Lung (tissue), 12 donors: ENCODE results near the gene NPR3. TPM values are rescaled to one million over a fixed set of nuclear protein-coding genes. Genes with fewer than 3 reads are reported as not detected.

Experiments used
- ATAC-seq: fragments of 200-7000 bp; cut with Tn5 transposase; one replicate; pipeline ENCODE4 v1.9.1; 2020; ENCODE audit warnings: moderate number of reproducible peaks; ENCODE audit not compliant: insufficient read depth, low FRiP score
- DNase-seq, 3 donors: peaks; one replicate each; pipeline ENCODE4 v3.0.0-alpha.2; 2013 to 2017
- H3K27ac ChIP-seq, 2 donors: one replicate each; pipeline ENCODE4 v1.5.1; 2013; ENCODE audit warnings: mild to moderate bottlenecking in 2 of 2, moderate library complexity in 2 of 2, control low read depth in 1 of 2, inconsistent platforms in 1 of 2, low read depth in 1 of 2, low read length in 1 of 2
- H3K27me3 ChIP-seq, 3 donors: one replicate each; pipeline ENCODE4 v1.5.1; 2013; ENCODE audit warnings: low read length in 2 of 3; ENCODE audit not compliant: control insufficient read depth in 3 of 3, insufficient read depth in 3 of 3
- H3K36me3 ChIP-seq, 4 donors: one replicate each; pipeline ENCODE4 v1.5.1; 2013; ENCODE audit warnings: low read length in 4 of 4, mild to moderate bottlenecking in 1 of 4, moderate library complexity in 1 of 4; ENCODE audit not compliant: control insufficient read depth in 4 of 4, insufficient read depth in 4 of 4
- H3K4me1 ChIP-seq, 5 donors: one replicate each; pipeline ENCODE4 v1.5.1; 2013; ENCODE audit warnings: low read length in 5 of 5, mild to moderate bottlenecking in 2 of 5, moderate library complexity in 1 of 5; ENCODE audit not compliant: control insufficient read depth in 5 of 5, insufficient read depth in 5 of 5
- H3K4me3 ChIP-seq: one replicate; pipeline ENCODE4 v1.5.1; 2013; ENCODE audit warnings: mild to moderate bottlenecking, control low read depth, moderate library complexity
- H3K9ac ChIP-seq, 2 donors: one replicate each; pipeline ENCODE4 v1.5.1; 2013; ENCODE audit warnings: low read length in 2 of 2, control low read depth in 1 of 2; ENCODE audit not compliant: insufficient read depth in 1 of 2
- H3K9me3 ChIP-seq, 4 donors: one replicate each; pipeline ENCODE4 v1.5.1; 2013; ENCODE audit warnings: low read length in 3 of 4, mild to moderate bottlenecking in 1 of 4, moderate library complexity in 1 of 4; ENCODE audit not compliant: control insufficient read depth in 4 of 4, insufficient read depth in 3 of 4
- CTCF ChIP-seq: IDR thresholded peaks from 2 replicates; pipeline ENCODE4 v1.5.1; 2012; ENCODE audit warnings: mild to moderate bottlenecking; ENCODE audit errors: control extremely low read depth, extremely low read depth
- WGBS, 2 donors: extraction: QIAGEN DNeasy Blood & Tissue Kit; methylation state at CpG; one replicate each; pipeline ENCODE4 v1.1.7; 2013; 5-methylcytosine and 5-hydroxymethylcytosine counted together
- polyA plus RNA-seq, 2 donors: library from polyadenylated mRNA; stranded (reverse); fragments of 200-250 nt; gene quantifications; one replicate each; pipeline ENCODE4 v1.2.1, GENCODE V29; 2013
- total RNA-seq, 2 donors: library from RNA; depleted of rRNA in 1 of 2; stranded (reverse); fragments of >200 nt in 1 of 2; gene quantifications; one replicate each; pipeline ENCODE4 v1.2.1, GENCODE V29; 2014 to 2021
- donor health status: control.
- donor health status: control.
- donor health status: Bipolar disorder and iron deficiency.
- donor health status: healthy.
- donor health status: DM: yes; HTN: yes; CAD: no.

Gene NPR3
- total and polyA plus RNA-seq, 4 donors, result 3.9 to 86.9 (median 8.9) TPM

- no peak for TF ChIP-seq CTCF
- WGBS, 2 donors, result 35 to 72% methylated on average over 3 of the region's 3 CpGs
- Histone ChIP-seq H3K9ac (no peak overlapping the region), H3K27me3 (no peaks in the 10 kb centered on the region), H3K4me1 (peaks cover 0 to 4% (median 0%) of the 10 kb centered on the region in 5 donors), H3K36me3 (no peaks in the 10 kb centered on the region), H3K9me3 (no peaks in the 10 kb centered on the region), H3K4me3 (no peak overlapping the region), H3K27ac (no peak overlapping the region)
- ATAC-seq, result no peak
- no peak for DNase-seq
Measured at GRCh38 chr5:32834251-32834650, 123.1 kb downstream of the NPR3 start.

GRCh38 chr5:32836176-32836575 is 125.1 kb downstream of the NPR3 start:
- no peak for DNase-seq
- TF ChIP-seq CTCF, result no peak
- H3K4me3 ChIP-seq, result no peak overlapping the region
- H3K27me3 ChIP-seq, result no peaks in the 10 kb centered on the region
- H3K36me3 ChIP-seq, result no peaks in the 10 kb centered on the region
- no peak for ATAC-seq
- WGBS, 2 donors, result 86 to 94% methylated on average over 5 of the region's 5 CpGs
- no peak overlapping the region for H3K27ac ChIP-seq
- H3K9me3 ChIP-seq, result no peaks in the 10 kb centered on the region
- peaks cover 0 to 4% (median 0%) of the 10 kb centered on the region in 5 donors for H3K4me1 ChIP-seq
- no peak overlapping the region for H3K9ac ChIP-seq

GRCh38 chr5:32837211-32837610 is 126.1 kb downstream of the NPR3 start:
- H3K36me3 ChIP-seq, result no peaks in the 10 kb centered on the region
- H3K27me3 ChIP-seq, result no peaks in the 10 kb centered on the region
- H3K9me3 ChIP-seq, result no peaks in the 10 kb centered on the region
- ATAC-seq, result no peak
- H3K4me3 ChIP-seq, result no peak overlapping the region
- no peak overlapping the region for H3K9ac ChIP-seq
- WGBS, 2 donors, result 83 to 89% methylated on average over 4 of the region's 4 CpGs
- TF ChIP-seq CTCF, result no peak
- peaks cover 0 to 4% (median 3%) of the 10 kb centered on the region in 5 donors for H3K4me1 ChIP-seq
- H3K27ac ChIP-seq, result no peak overlapping the region
- no peak for DNase-seq

- ATAC-seq, result no peak
- Histone ChIP-seq H3K9ac (no peak overlapping the region), H3K4me1 (peaks cover 0 to 8% (median 3%) of the 10 kb centered on the region in 5 donors), H3K27me3 (no peaks in the 10 kb centered on the region), H3K27ac (no peak overlapping the region), H3K4me3 (no peak overlapping the region), H3K9me3 (no peaks in the 10 kb centered on the region), H3K36me3 (no peaks in the 10 kb centered on the region)
- no peak for DNase-seq
- WGBS, 2 donors, result 89 to 94% methylated on average over 2 of the region's 2 CpGs
- TF ChIP-seq CTCF, result no peak
Measured at GRCh38 chr5:32839106-32839505, 128.0 kb downstream of the NPR3 start.
